ENCODE data around the gene ARL17B. TPM values are rescaled to one million over a fixed set of nuclear protein-coding genes. Genes with fewer than 3 reads are reported as not detected.
"Not testable (repeated sequence)": the region's sequence is repeated elsewhere in the genome, so short reads cannot be mapped to it uniquely, and the experiment has no call there.

ARL17B gene
- total RNA-seq, 6 donors from 2014 or later = 7.8 to 47.1 (median 21.6) TPM

- H3K4me3 ChIP-seq = peak overlapping the region in 2 of 4 donors; percentile 26 to 31
- peak; percentile 54 to 83 for ATAC-seq (ENCODE audit: low FRiP score in 2 of 2)
- not testable (repeated sequence) for H3K36me3 ChIP-seq, H3K27me3 ChIP-seq, H3K9me3 ChIP-seq, DNase-seq, H3K4me1 ChIP-seq, H3K27ac ChIP-seq
- no CpG with 5 or more reads among the region's 42 CpGs for WGBS, 2 donors
Measured at GRCh38 chr17:46361145-46361735, 326 bp downstream of the ARL17B start.

GRCh38 chr17:46353856-46354255, 7.7 kb downstream of the ARL17B start:
- H3K9me3 ChIP-seq, H3K27ac ChIP-seq, H3K36me3 ChIP-seq, H3K4me1 ChIP-seq, H3K27me3 ChIP-seq, H3K4me3 ChIP-seq, DNase-seq: not testable (repeated sequence)
- peak in 1 of 2 donors; percentile 71 for ATAC-seq (ENCODE audit: low FRiP score in 2 of 2)
- no CpG with 5 or more reads among the region's 4 CpGs for WGBS, 2 donors

GRCh38 chr17:46349060-46349459, 12.5 kb downstream of the ARL17B start:
- not testable (repeated sequence) for H3K4me1 ChIP-seq; H3K4me3 ChIP-seq; H3K27ac ChIP-seq; DNase-seq; H3K36me3 ChIP-seq; H3K9me3 ChIP-seq; H3K27me3 ChIP-seq; ATAC-seq (ENCODE audit: low FRiP score in 2 of 2)
- WGBS, 2 donors = no CpG with 5 or more reads among the region's 1 CpG

GRCh38 chr17:46348345-46348744, 13.2 kb downstream of the ARL17B start:
- not testable (repeated sequence) for H3K9me3 ChIP-seq
- no CpG with 5 or more reads among the region's 2 CpGs for WGBS, 2 donors

GRCh38 chr17:46342131-46342530, 19.4 kb downstream of the ARL17B start:
- WGBS, 2 donors = no CpG with 5 or more reads among the region's 3 CpGs
- DNase-seq, H3K27ac ChIP-seq, H3K4me1 ChIP-seq, H3K36me3 ChIP-seq, H3K4me3 ChIP-seq, H3K27me3 ChIP-seq, H3K9me3 ChIP-seq: not testable (repeated sequence)
- peak; percentile 67 to 78 for ATAC-seq (ENCODE audit: low FRiP score in 2 of 2)

More at GRCh38 chr17:46348345-46348744, 13.2 kb downstream of the ARL17B start:
- not testable (repeated sequence) for H3K27me3 ChIP-seq, H3K27ac ChIP-seq, H3K36me3 ChIP-seq, H3K4me1 ChIP-seq, DNase-seq, H3K4me3 ChIP-seq
- ATAC-seq (ENCODE audit: low FRiP score in 2 of 2) = peak; percentile 65 to 71

GRCh38 chr17:46341220-46341619, 20.3 kb downstream of the ARL17B start:
- H3K9me3 ChIP-seq = not testable (repeated sequence)

GRCh38 chr17:46294831-46295230, 66.7 kb downstream of the ARL17B start, which contains the start of gene LRRC37A:
TSS of gene LRRC37A (plus strand) at chr17:46295131. CDS start at chr17:46295134, 3 bp downstream.
- H3K27ac ChIP-seq; H3K36me3 ChIP-seq; H3K27me3 ChIP-seq; ATAC-seq (ENCODE audit: low FRiP score in 2 of 2); H3K4me3 ChIP-seq; DNase-seq; H3K9me3 ChIP-seq; H3K4me1 ChIP-seq: not testable (repeated sequence)
- WGBS, 2 donors = no CpG with 5 or more reads among the region's 16 CpGs

More at GRCh38 chr17:46341220-46341619, 20.3 kb downstream of the ARL17B start:
- H3K27me3 ChIP-seq; ATAC-seq (ENCODE audit: low FRiP score in 2 of 2); H3K4me3 ChIP-seq; H3K4me1 ChIP-seq; H3K27ac ChIP-seq; H3K36me3 ChIP-seq; DNase-seq: not testable (repeated sequence)
- WGBS, 2 donors = no CpG with 5 or more reads among the region's 19 CpGs

- WGBS, 2 donors = 91 to 95% methylated on average over 8 of the region's 8 CpGs
- DNase-seq; H3K4me1 ChIP-seq; H3K4me3 ChIP-seq; H3K27me3 ChIP-seq; H3K9me3 ChIP-seq; ATAC-seq (ENCODE audit: low FRiP score in 2 of 2); H3K36me3 ChIP-seq: not testable (repeated sequence)
- peak overlapping the region in 2 of 4 donors; percentile 30 for H3K27ac ChIP-seq
Measured at GRCh38 chr17:46291618-46292017, 69.9 kb downstream of the ARL17B start.

- DNase-seq, H3K4me3 ChIP-seq, H3K4me1 ChIP-seq, H3K36me3 ChIP-seq, H3K27me3 ChIP-seq, H3K9me3 ChIP-seq: not testable (repeated sequence)
- ATAC-seq (ENCODE audit: low FRiP score in 2 of 2) = peak; percentile 66 to 68
- peak overlapping the region in 2 of 4 donors; percentile 30 for H3K27ac ChIP-seq
- WGBS, 2 donors = 45 to 65% methylated on average over 4 of the region's 4 CpGs
Measured at GRCh38 chr17:46290906-46291546, 70.5 kb downstream of the ARL17B start.

- WGBS, 2 donors = 85% methylated on average over 7 of the region's 7 CpGs
- ATAC-seq (ENCODE audit: low FRiP score in 2 of 2) = peak in 1 of 2 donors; percentile 34
- H3K27ac ChIP-seq = not testable (repeated sequence)
Measured at GRCh38 chr17:46287587-46287986, 74.0 kb downstream of the ARL17B start.

More at GRCh38 chr17:46287587-46287986, 74.0 kb downstream of the ARL17B start:
- DNase-seq, H3K4me1 ChIP-seq, H3K9me3 ChIP-seq, H3K4me3 ChIP-seq, H3K36me3 ChIP-seq, H3K27me3 ChIP-seq: not testable (repeated sequence)

All from upper lobe of left lung (tissue), 6 donors.